ENCODE measurements around the gene ICAM4.

ICAM4 gene

GRCh38 chr19:10318807-10319682 is 32.3 kb downstream of the ICAM4 start:
- DNase-seq: no peak
- no peak for TF ChIP-seq CTCF (IDR thresholded peaks at IDR 0.05)
- Mint-ChIP-seq H3K27ac (no peak overlapping the region), H3K27me3 (ENCODE audit: low read depth, poor library complexity) (no peaks in the 10 kb centered on the region), H3K4me1 (peaks cover 23% of the 10 kb centered on the region), H3K9me3 (no peaks in the 10 kb centered on the region), H3K4me3 (no peak overlapping the region), H3K36me3 (ENCODE audit: low read depth) (peaks cover 20% of the 10 kb centered on the region)

DNA sequence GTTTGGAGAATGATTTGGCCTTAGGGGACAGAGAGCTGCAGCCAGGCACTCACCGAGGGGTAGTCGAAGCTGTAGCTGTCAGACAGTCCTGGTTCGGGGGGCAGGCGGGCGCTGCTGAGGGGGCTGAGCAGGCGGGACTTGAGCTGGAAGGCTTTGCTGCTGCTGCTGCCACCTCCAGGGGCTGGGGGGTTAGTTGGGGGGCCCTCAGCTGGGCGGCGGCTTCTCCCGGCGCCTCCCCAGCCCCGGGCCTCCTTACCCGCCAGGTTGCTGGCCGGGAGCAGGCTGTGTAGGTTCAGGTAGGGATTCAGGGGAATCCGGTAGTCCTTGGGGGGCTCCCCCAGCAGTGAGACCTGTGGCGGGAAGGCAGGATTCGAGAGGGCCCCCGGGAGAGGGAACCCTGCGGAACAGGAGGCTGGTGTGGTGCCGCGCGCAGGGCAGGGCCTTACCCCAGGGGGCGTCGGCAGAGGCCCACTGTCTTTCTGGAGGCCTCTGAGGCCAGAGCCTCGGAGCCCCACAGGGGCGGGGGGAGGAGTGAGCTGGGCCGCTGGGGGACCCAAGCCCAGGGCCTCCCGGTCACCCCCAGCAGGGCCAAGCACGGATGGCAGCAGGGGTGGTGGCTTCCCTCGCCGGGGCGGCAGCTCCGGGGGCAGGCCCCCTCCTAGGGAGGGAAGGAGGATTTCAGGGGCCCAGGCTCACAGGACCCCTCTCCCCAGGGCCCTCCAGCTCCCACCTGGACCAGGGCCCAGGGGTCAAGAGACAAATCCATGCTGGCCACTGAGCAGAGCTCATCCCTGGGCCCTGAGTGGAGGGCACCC is 34.1 kb downstream of the ICAM4 start:
- DNase-seq: no peak
- H3K27me3 Mint-ChIP-seq (ENCODE audit: low read depth, poor library complexity): no peaks in the 10 kb centered on the region
- H3K27ac Mint-ChIP-seq: no peak overlapping the region

GRCh38 chr19:10321417-10321797 is 34.7 kb downstream of the ICAM4 start:
- no peaks in the 10 kb centered on the region for H3K27me3 Mint-ChIP-seq (ENCODE audit: low read depth, poor library complexity)
- no peak overlapping the region for H3K4me3 Mint-ChIP-seq
- no peaks in the 10 kb centered on the region for H3K9me3 Mint-ChIP-seq
- no peak for TF ChIP-seq CTCF (IDR thresholded peaks at IDR 0.05)
- DNase-seq: no peak
- H3K36me3 Mint-ChIP-seq (ENCODE audit: low read depth): peaks cover 27% of the 10 kb centered on the region
- H3K4me1 Mint-ChIP-seq: peaks cover 1% of the 10 kb centered on the region
- H3K27ac Mint-ChIP-seq: no peak overlapping the region

More for the DNA sequence above, 34.1 kb downstream of the ICAM4 start:
- H3K36me3 Mint-ChIP-seq (ENCODE audit: low read depth): peaks cover 25% of the 10 kb centered on the region
- H3K9me3 Mint-ChIP-seq: no peaks in the 10 kb centered on the region
- H3K4me3 Mint-ChIP-seq: no peak overlapping the region
- peaks cover 7% of the 10 kb centered on the region for H3K4me1 Mint-ChIP-seq
- no peak for TF ChIP-seq CTCF (IDR thresholded peaks at IDR 0.05)

GRCh38 chr19:10321874-10322835 is 35.4 kb downstream of the ICAM4 start:
- no peaks in the 10 kb centered on the region for H3K4me1 Mint-ChIP-seq
- no peak for TF ChIP-seq CTCF (IDR thresholded peaks at IDR 0.05)
- no peaks in the 10 kb centered on the region for H3K27me3 Mint-ChIP-seq (ENCODE audit: low read depth, poor library complexity)
- no peaks in the 10 kb centered on the region for H3K9me3 Mint-ChIP-seq
- peak overlapping the region; percentile 68 for H3K27ac Mint-ChIP-seq
- H3K36me3 Mint-ChIP-seq (ENCODE audit: low read depth): peaks cover 27% of the 10 kb centered on the region
- H3K4me3 Mint-ChIP-seq: no peak overlapping the region
- DNase-seq: no peak

- DNase-seq: no peak
- TF ChIP-seq CTCF (IDR thresholded peaks at IDR 0.05): no peak
These were observed 39.0 kb downstream of the ICAM4 start for GRCh38 chr19:10325732-10326131.

More at GRCh38 chr19:10325732-10326131, 39.0 kb downstream of the ICAM4 start:
- H3K36me3 Mint-ChIP-seq (ENCODE audit: low read depth): peaks cover 27% of the 10 kb centered on the region
- no peak overlapping the region for H3K27ac Mint-ChIP-seq
- H3K27me3 Mint-ChIP-seq (ENCODE audit: low read depth, poor library complexity): no peaks in the 10 kb centered on the region
- H3K9me3 Mint-ChIP-seq: no peaks in the 10 kb centered on the region
- no peak overlapping the region for H3K4me3 Mint-ChIP-seq
- peaks cover 4% of the 10 kb centered on the region for H3K4me1 Mint-ChIP-seq

Data from nephron progenitor cell (in vitro differentiated cells).